ENCODE data around the gene TTLL5. TPM values are rescaled to one million over a fixed set of nuclear protein-coding genes. Genes with fewer than 3 reads are reported as not detected.

Gene TTLL5
- total RNA-seq, 2 experiments from 2014 or later: 19.8 to 26.4 TPM

DNA sequence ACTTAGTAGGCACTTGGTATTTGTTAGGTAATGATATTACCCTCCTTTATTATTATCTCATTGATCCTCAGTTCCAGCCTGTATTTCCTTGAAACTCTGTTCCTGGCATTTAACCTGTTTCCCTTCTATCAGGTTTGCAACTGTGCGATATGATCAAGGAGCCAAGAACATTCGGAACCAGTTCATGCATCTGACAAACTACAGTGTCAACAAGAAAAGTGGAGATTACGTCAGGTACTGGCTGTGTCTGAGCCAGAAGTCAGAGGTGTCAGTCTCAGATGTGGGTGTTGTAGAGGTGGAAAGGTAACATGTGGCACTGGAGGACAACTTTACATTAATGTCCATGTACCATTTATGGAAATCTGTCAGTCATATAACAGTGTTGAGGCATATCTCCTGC lies 56.7 kb downstream of the TTLL5 start:
- Mint-ChIP-seq H3K4me3 (no peak overlapping the region), H3K27me3 (no peaks in the 10 kb centered on the region), H3K9me3 (no peaks in the 10 kb centered on the region), H3K4me1 (ENCODE audit: low read depth) (no peaks in the 10 kb centered on the region), H3K36me3 (ENCODE audit: low read depth) (peaks cover 59% of the 10 kb centered on the region), H3K27ac (no peak overlapping the region)
- DNase-seq (no peak), ATAC-seq (ENCODE audit: poor library complexity) (no peak)
- ChIA-PET POLR2A (no interaction called here), CTCF (interaction anchor here (1.2 kb wide), 1 partner anchor 265 kb away, joined by 4 read pairs; the partner anchor contains the start of gene TGFB3)
- H3K27ac ChIP-seq (ENCODE audit: low read depth in 1 of 2, low read length in 2 of 2): no peak overlapping the region
- H3K36me3 ChIP-seq (ENCODE audit: insufficient read depth, low read length): peaks cover 24% of the 10 kb centered on the region
- intact Hi-C loops (cut with DNase I, micrococcal nuclease): no loop called here
- H3K9me3 ChIP-seq (ENCODE audit: control insufficient read depth in 1 of 2, insufficient read depth in 1 of 2, low read length in 2 of 2): no peaks in the 10 kb centered on the region
- H3K4me1 ChIP-seq (ENCODE audit: insufficient read depth, low read length): no peaks in the 10 kb centered on the region
- TF ChIP-seq, protein P1, sequence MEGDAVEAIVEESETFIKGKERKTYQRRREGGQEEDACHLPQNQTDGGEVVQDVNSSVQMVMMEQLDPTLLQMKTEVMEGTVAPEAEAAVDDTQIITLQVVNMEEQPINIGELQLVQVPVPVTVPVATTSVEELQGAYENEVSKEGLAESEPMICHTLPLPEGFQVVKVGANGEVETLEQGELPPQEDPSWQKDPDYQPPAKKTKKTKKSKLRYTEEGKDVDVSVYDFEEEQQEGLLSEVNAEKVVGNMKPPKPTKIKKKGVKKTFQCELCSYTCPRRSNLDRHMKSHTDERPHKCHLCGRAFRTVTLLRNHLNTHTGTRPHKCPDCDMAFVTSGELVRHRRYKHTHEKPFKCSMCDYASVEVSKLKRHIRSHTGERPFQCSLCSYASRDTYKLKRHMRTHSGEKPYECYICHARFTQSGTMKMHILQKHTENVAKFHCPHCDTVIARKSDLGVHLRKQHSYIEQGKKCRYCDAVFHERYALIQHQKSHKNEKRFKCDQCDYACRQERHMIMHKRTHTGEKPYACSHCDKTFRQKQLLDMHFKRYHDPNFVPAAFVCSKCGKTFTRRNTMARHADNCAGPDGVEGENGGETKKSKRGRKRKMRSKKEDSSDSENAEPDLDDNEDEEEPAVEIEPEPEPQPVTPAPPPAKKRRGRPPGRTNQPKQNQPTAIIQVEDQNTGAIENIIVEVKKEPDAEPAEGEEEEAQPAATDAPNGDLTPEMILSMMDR (IDR thresholded peaks at IDR 0.05): no peak
- no peaks in the 10 kb centered on the region for H3K27me3 ChIP-seq (ENCODE audit: control insufficient read depth in 1 of 2, insufficient read depth in 2 of 2, low read length in 2 of 2)
- H3K4me3 ChIP-seq (ENCODE audit: low read length): no peak overlapping the region

DNA sequence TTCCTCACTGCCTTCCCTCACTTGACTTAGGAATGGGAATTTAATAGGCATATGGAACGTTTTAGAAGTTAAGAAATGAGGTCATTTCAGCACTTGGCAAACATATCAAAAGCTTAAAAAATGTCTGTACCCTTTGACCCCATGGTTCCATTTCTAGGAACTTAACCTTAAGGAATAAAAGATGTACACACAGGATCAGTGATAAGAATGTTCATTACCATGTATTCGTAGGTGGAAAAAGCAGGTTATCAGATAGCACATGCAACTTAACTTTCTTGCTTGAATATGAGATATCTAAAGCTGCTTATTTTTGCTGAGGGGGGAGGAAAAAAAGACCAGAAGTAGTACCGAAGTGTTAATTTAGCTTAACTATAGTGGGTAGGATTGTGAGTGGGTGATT lies 57.2 kb downstream of the TTLL5 start:
- Mint-ChIP-seq H3K4me3 (no peak overlapping the region), H3K9me3 (no peaks in the 10 kb centered on the region), H3K4me1 (ENCODE audit: low read depth) (no peaks in the 10 kb centered on the region), H3K27me3 (no peaks in the 10 kb centered on the region), H3K36me3 (ENCODE audit: low read depth) (peaks cover 64% of the 10 kb centered on the region), H3K27ac (no peak overlapping the region)
- no peak overlapping the region for H3K4me3 ChIP-seq (ENCODE audit: low read length)
- no peak overlapping the region for H3K27ac ChIP-seq (ENCODE audit: low read depth in 1 of 2, low read length in 2 of 2)
- H3K9me3 ChIP-seq (ENCODE audit: control insufficient read depth in 1 of 2, insufficient read depth in 1 of 2, low read length in 2 of 2): no peaks in the 10 kb centered on the region
- TF ChIP-seq, protein P1 (IDR thresholded peaks at IDR 0.05): no peak
- H3K27me3 ChIP-seq (ENCODE audit: control insufficient read depth in 1 of 2, insufficient read depth in 2 of 2, low read length in 2 of 2): no peaks in the 10 kb centered on the region
- ChIA-PET CTCF (interaction anchor here (1.2 kb wide), 1 partner anchor 264 kb away, joined by 4 read pairs; the partner anchor contains the start of gene TGFB3), POLR2A (no interaction called here)
- intact Hi-C loops (cut with DNase I, micrococcal nuclease): no loop called here
- no peaks in the 10 kb centered on the region for H3K4me1 ChIP-seq (ENCODE audit: insufficient read depth, low read length)
- peaks cover 24% of the 10 kb centered on the region for H3K36me3 ChIP-seq (ENCODE audit: insufficient read depth, low read length)
- ATAC-seq (ENCODE audit: poor library complexity) (no peak), DNase-seq (no peak)

DNA sequence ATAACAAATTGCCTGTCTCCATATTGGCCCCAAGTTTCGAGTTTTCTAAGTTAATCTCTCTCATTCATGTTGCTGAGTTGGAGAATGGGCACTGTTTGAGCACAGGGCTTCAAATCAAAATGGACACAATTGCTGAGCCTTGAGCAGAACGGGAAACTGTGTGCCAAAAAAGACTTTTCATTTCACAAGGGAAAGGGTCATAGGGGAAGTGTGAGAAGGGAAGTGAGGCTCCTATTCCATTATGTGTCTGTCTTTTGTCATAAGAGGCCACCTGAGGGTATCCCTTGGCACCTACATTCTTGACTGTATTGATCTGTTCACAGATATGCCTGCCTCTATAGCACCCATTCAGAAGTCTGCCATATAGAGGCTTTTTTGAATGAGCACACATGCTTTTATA lies 59.1 kb downstream of the TTLL5 start:
- Mint-ChIP-seq H3K9me3 (no peaks in the 10 kb centered on the region), H3K4me3 (no peak overlapping the region), H3K4me1 (ENCODE audit: low read depth) (peaks cover 4% of the 10 kb centered on the region), H3K36me3 (ENCODE audit: low read depth) (peaks cover 83% of the 10 kb centered on the region), H3K27me3 (no peaks in the 10 kb centered on the region), H3K27ac (no peak overlapping the region)
- TF ChIP-seq, protein P1 (IDR thresholded peaks at IDR 0.05): no peak
- H3K27me3 ChIP-seq (ENCODE audit: control insufficient read depth in 1 of 2, insufficient read depth in 2 of 2, low read length in 2 of 2): no peaks in the 10 kb centered on the region
- no peak for DNase-seq
- ChIA-PET POLR2A (no interaction called here), CTCF (no interaction called here)
- ATAC-seq (ENCODE audit: poor library complexity): no peak
- peaks cover 24% of the 10 kb centered on the region for H3K36me3 ChIP-seq (ENCODE audit: insufficient read depth, low read length)
- H3K4me1 ChIP-seq (ENCODE audit: insufficient read depth, low read length): no peaks in the 10 kb centered on the region
- intact Hi-C loops (cut with DNase I, micrococcal nuclease): no loop called here
- H3K4me3 ChIP-seq (ENCODE audit: low read length): no peak overlapping the region
- no peak overlapping the region for H3K27ac ChIP-seq (ENCODE audit: low read depth in 1 of 2, low read length in 2 of 2)
- no peaks in the 10 kb centered on the region for H3K9me3 ChIP-seq (ENCODE audit: control insufficient read depth in 1 of 2, insufficient read depth in 1 of 2, low read length in 2 of 2)

Measured in CD4-positive, alpha-beta T cell (primary cell).